Lung (tissue), 12 donors: ENCODE measurements around the gene MAP3K21. TPM values are rescaled to one million over a fixed set of nuclear protein-coding genes. Genes with fewer than 3 reads are reported as not detected.

ENCODE experiments used
- ATAC-seq: fragments of 200-7000 bp; cut with Tn5 transposase; one replicate; pipeline ENCODE4 v1.9.1; 2020; ENCODE audit warnings: moderate number of reproducible peaks; ENCODE audit not compliant: insufficient read depth, low FRiP score
- DNase-seq, 3 donors: peaks; one replicate each; pipeline ENCODE4 v3.0.0-alpha.2; 2013 to 2017
- H3K27ac ChIP-seq, 2 donors: one replicate each; pipeline ENCODE4 v1.5.1; 2013; ENCODE audit warnings: mild to moderate bottlenecking in 2 of 2, moderate library complexity in 2 of 2, control low read depth in 1 of 2, inconsistent platforms in 1 of 2, low read depth in 1 of 2, low read length in 1 of 2
- H3K27me3 ChIP-seq, 3 donors: one replicate each; pipeline ENCODE4 v1.5.1; 2013; ENCODE audit warnings: low read length in 2 of 3; ENCODE audit not compliant: control insufficient read depth in 3 of 3, insufficient read depth in 3 of 3
- H3K36me3 ChIP-seq, 4 donors: one replicate each; pipeline ENCODE4 v1.5.1; 2013; ENCODE audit warnings: low read length in 4 of 4, mild to moderate bottlenecking in 1 of 4, moderate library complexity in 1 of 4; ENCODE audit not compliant: control insufficient read depth in 4 of 4, insufficient read depth in 4 of 4
- H3K4me1 ChIP-seq, 5 donors: one replicate each; pipeline ENCODE4 v1.5.1; 2013; ENCODE audit warnings: low read length in 5 of 5, mild to moderate bottlenecking in 2 of 5, moderate library complexity in 1 of 5; ENCODE audit not compliant: control insufficient read depth in 5 of 5, insufficient read depth in 5 of 5
- H3K4me3 ChIP-seq: one replicate; pipeline ENCODE4 v1.5.1; 2013; ENCODE audit warnings: mild to moderate bottlenecking, control low read depth, moderate library complexity
- H3K9ac ChIP-seq, 2 donors: one replicate each; pipeline ENCODE4 v1.5.1; 2013; ENCODE audit warnings: low read length in 2 of 2, control low read depth in 1 of 2; ENCODE audit not compliant: insufficient read depth in 1 of 2
- H3K9me3 ChIP-seq, 4 donors: one replicate each; pipeline ENCODE4 v1.5.1; 2013; ENCODE audit warnings: low read length in 3 of 4, mild to moderate bottlenecking in 1 of 4, moderate library complexity in 1 of 4; ENCODE audit not compliant: control insufficient read depth in 4 of 4, insufficient read depth in 3 of 4
- WGBS, 2 donors: extraction: QIAGEN DNeasy Blood & Tissue Kit; methylation state at CpG; one replicate each; pipeline ENCODE4 v1.1.7; 2013; 5-methylcytosine and 5-hydroxymethylcytosine counted together
- polyA plus RNA-seq, 2 donors: library from polyadenylated mRNA; stranded (reverse); fragments of 200-250 nt; gene quantifications; one replicate each; pipeline ENCODE4 v1.2.1, GENCODE V29; 2013
- total RNA-seq, 2 donors: library from RNA; depleted of rRNA in 1 of 2; stranded (reverse); fragments of >200 nt in 1 of 2; gene quantifications; one replicate each; pipeline ENCODE4 v1.2.1, GENCODE V29; 2014 to 2021
- TF ChIP-seq, protein P1 (sequence below): IDR thresholded peaks from 2 replicates; pipeline ENCODE4 v1.5.1; 2012; ENCODE audit warnings: mild to moderate bottlenecking; ENCODE audit errors: control extremely low read depth, extremely low read depth
- donor health status: control.
- donor health status: control.
- donor health status: Bipolar disorder and iron deficiency.
- donor health status: healthy.
- donor health status: DM: yes; HTN: yes; CAD: no.

MAP3K21 gene
- total and polyA plus RNA-seq, 4 donors: 3.2 to 11.4 (median 5.7) TPM

GRCh38 chr1:233295237-233295974 is 32.1 kb upstream of the MAP3K21 start, which contains the start of gene PCNX2:
PCNX2 (minus strand) TSS chr1:233295725; CDS start chr1:233295478, 247 bp downstream.
- H3K36me3 ChIP-seq: no peaks in the 10 kb centered on the region
- peaks cover 0 to 7% (median 0%) of the 10 kb centered on the region in 3 donors for H3K27me3 ChIP-seq
- peaks cover 0 to 10% (median 3%) of the 10 kb centered on the region in 5 donors for H3K4me1 ChIP-seq
- ATAC-seq (peak; percentile 76), DNase-seq (peak; percentile 46 to 68 (median 59))
- peak within 1 kb of the TSS in 1 of 2 donors; percentile 60 for H3K9ac ChIP-seq
- peak within 1 kb of the TSS; percentile 28 for H3K4me3 ChIP-seq
- no peaks in the 10 kb centered on the region for H3K9me3 ChIP-seq
- H3K27ac ChIP-seq: peak within 1 kb of the TSS in 1 of 2 donors; percentile 64
- TF ChIP-seq, protein P1, sequence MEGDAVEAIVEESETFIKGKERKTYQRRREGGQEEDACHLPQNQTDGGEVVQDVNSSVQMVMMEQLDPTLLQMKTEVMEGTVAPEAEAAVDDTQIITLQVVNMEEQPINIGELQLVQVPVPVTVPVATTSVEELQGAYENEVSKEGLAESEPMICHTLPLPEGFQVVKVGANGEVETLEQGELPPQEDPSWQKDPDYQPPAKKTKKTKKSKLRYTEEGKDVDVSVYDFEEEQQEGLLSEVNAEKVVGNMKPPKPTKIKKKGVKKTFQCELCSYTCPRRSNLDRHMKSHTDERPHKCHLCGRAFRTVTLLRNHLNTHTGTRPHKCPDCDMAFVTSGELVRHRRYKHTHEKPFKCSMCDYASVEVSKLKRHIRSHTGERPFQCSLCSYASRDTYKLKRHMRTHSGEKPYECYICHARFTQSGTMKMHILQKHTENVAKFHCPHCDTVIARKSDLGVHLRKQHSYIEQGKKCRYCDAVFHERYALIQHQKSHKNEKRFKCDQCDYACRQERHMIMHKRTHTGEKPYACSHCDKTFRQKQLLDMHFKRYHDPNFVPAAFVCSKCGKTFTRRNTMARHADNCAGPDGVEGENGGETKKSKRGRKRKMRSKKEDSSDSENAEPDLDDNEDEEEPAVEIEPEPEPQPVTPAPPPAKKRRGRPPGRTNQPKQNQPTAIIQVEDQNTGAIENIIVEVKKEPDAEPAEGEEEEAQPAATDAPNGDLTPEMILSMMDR: no peak
- 2% methylated on average over 18 to 54 of the region's 54 CpGs for WGBS, 2 donors

GRCh38 chr1:233295975-233296322 is 31.6 kb upstream of the MAP3K21 start:
- TF ChIP-seq, protein P1: no peak
- no peak overlapping the region for H3K27ac ChIP-seq
- 4 to 7% methylated on average over 5 of the region's 5 CpGs for WGBS, 2 donors

DNA sequence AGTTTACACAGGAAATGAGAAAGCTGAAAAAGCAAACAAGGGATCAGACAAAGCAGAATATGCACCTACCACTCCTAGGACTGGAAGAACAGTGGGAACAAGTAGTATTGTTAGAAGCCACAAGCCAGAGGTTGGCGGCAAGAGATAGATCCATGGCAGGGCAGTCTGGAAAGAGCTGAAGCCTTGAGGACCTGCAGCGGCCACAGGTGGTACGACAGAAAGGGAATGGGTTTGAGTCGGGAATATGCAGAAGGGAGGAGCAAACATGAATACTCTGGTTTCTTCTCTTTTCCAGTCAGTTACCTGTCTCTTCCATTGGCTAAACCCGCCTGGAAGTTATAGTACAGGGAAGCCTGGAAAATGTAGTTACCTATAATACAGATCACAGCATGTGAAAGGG is 28.1 kb upstream of the MAP3K21 start:
- 85 to 92% methylated on average over 5 of the region's 5 CpGs for WGBS, 2 donors
- no peak for ATAC-seq
- TF ChIP-seq, protein P1: no peak

More at GRCh38 chr1:233295975-233296322, 31.6 kb upstream of the MAP3K21 start:
- ATAC-seq: no peak
- no peaks in the 10 kb centered on the region for H3K36me3 ChIP-seq
- H3K9me3 ChIP-seq: peaks cover 0 to 3% (median 0%) of the 10 kb centered on the region in 4 donors
- no peak overlapping the region for H3K4me3 ChIP-seq
- DNase-seq: no peak
- peaks cover 0 to 7% (median 0%) of the 10 kb centered on the region in 3 donors for H3K27me3 ChIP-seq
- H3K9ac ChIP-seq: peak overlapping the region in 1 of 2 donors; percentile 60
- H3K4me1 ChIP-seq: peaks cover 0 to 10% (median 3%) of the 10 kb centered on the region in 5 donors

More for the DNA sequence above, 28.1 kb upstream of the MAP3K21 start:
- H3K27me3 ChIP-seq: peaks cover 0 to 7% (median 0%) of the 10 kb centered on the region in 3 donors
- peaks cover 0 to 3% (median 0%) of the 10 kb centered on the region in 4 donors for H3K9me3 ChIP-seq
- H3K4me3 ChIP-seq: no peak overlapping the region
- H3K9ac ChIP-seq: no peak overlapping the region
- no peak for DNase-seq
- H3K36me3 ChIP-seq: no peaks in the 10 kb centered on the region
- no peak overlapping the region for H3K27ac ChIP-seq
- peaks cover 0 to 9% (median 3%) of the 10 kb centered on the region in 5 donors for H3K4me1 ChIP-seq
